HG03095 (cell line): ENCODE data around the gene TNS1.

Source experiments
- ATAC-seq: cut with Tn5 transposase; IDR thresholded peaks from one replicate; pipeline ENCODE4 v1.9.1; 2021; ENCODE audit warnings: moderate library complexity; ENCODE audit not compliant: unreplicated experiment

TNS1 gene

DNA sequence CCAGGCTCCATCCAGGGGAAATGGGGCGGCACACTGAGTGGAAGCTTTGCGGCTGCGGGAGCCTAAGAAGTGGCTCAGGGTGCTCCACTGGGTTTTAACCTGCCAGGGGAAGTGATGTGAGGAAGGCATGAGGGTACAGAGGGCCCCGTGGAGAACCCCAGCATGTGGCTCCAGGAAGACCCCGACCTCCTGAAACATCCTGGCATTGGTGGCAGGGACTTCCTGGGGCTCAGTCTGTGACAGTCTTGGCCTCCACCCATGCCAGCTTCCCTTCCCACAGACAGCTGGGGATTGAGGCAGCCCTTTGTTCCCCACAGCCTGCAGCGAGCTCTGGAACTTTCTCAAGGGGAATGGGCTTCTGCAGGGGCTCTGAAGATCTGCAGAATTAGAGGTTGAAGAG, 146.6 kb downstream of the TNS1 start:
- ATAC-seq: no peak

DNA sequence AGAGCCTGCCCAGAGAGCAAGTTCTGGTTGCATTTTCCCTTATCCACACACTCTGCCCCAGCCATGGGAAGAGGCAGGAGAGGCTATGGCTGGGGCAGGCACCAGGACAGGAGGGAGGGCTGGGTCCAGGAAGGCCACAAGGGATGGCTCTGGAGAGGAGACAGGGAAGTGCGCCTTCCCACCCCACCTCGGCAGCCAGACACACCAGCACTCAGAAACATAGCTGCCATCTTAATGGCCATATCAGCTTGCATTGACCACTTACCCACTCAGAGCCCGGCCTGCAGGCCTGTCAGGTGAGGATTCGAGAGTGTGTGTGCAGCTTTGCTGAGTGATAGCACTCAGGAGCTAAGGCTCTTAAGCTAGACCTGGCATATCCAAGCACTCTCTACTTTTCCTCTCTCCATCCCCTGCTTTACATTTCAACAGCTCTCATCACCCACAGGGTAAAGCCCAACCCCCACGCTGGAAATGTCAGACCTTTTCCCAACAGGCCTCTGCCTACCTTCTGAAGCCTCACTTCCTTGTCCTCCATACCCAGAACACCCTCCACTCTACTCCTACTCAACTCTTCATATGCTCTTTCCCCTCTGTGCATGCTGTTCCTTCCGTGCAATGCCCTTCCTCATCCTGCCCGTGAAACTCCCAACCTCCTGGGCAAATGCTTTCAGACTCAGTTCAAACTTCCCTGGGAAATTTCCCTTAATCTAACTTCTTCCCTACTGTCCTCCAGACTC, 147.9 kb downstream of the TNS1 start:
- no peak for ATAC-seq

DNA sequence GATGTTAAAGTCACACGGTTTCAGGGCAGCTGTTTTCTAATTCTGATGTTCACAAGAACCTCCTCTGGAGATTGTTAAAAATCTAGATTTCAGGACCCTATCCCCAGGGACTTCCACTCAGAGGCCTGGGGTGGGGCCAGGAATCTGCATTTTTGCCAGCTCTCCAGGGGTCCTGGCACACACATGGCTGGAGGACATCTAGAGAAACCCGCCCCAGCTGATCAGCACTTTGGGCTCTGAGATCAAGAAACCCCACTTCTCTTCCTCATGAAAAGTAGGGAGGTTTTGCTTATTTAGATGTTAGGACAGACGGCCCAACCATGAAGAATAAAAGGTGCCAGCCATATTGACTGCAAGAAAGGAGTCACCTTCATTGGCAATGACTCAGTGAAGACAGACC, 148.8 kb downstream of the TNS1 start:
- ATAC-seq: no peak

DNA sequence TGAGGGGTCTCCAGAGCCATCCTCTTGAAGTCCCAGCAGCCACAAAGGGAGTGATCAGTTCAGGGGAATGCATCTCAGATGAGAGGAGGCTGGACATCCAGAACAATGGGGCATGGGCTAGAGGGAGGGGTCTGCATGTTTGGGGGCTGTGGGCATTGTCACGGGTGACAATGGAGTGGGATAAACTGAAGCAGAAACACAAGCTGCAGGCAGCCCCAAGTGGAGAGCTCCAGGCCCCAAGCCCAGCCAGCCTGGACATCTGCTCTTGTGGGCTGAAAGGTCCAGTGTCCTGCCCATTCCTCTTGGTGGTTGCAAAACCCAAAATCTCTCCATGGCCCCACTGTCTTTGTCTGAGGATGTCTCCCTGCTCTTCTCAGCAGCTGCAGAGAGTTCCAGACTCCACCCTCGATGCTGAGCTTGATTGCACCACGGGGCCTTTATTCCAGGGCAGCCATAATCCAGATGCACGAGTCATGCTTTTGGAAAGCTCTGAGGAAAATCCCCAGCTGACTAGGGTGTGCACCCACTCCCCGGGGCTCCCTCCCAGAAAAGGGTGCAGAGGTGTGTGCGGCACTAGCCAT, 149.4 kb downstream of the TNS1 start:
- no peak for ATAC-seq

DNA sequence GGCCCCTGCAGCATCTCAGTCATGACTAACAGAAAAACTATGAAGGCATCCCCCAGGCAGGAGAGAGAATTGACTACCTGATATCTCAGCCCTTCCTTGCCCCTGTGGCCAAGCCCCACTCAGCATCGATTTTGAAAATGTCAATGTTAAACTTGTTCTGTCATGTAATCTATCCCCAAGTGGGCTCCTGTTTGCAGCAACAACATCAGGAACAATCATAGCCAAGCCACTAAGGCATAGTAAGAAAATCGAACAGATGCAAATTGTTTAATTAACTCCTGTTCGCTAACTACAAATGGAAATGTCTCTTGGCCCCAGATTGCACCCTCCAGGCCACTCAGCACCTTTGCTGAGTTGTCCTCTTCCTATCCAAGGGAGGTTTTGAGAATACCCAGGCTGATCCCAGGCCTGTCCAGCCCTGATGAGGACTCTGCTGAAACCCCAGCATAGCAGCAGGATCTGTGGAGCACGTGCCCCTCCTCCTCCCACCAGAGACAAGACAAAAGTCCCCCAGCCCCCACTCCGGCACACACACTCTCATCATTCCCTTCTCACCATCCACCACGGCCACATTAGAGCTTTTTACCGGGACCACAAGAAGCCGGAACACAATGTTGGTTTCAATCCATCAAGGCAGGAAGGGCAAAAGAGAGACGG, 150.1 kb downstream of the TNS1 start:
- no peak for ATAC-seq

DNA sequence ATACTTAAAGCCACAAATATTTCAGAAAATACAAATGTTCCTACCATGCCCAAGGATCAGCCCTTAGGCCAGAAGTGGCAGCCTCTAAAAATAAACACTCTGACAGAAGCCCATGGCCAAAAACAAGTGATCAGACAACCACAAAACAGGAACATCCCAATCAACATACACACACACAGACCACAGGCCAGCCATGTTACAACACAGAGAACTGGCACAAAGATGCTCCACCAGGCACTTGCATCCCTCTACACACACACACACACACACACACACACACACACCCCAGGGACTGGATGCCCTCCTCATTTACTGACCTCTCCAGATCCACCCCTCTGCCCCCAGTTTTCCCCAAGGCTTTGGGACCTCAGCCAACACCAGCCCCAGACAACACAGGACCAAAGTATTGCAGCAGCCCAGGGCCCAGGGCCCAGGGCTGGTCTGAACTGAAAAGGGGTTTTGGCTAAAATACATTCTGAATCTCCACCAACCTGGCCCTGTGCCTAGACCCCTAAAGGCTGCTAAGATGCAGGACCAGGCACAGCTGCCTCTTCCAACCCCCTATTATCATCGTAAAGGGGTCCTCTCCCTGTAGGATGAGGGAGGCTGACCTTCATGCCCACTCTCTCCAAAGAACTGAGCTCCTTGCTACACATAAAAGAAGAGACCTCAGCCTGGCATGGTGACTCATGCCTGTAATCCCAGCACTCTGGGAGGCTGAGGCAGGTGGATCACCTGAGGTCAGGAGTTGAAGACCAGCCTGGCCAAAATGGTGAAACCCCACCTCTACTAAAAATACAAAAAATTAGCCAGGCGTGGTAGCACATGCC, 151.4 kb downstream of the TNS1 start:
- no peak for ATAC-seq

DNA sequence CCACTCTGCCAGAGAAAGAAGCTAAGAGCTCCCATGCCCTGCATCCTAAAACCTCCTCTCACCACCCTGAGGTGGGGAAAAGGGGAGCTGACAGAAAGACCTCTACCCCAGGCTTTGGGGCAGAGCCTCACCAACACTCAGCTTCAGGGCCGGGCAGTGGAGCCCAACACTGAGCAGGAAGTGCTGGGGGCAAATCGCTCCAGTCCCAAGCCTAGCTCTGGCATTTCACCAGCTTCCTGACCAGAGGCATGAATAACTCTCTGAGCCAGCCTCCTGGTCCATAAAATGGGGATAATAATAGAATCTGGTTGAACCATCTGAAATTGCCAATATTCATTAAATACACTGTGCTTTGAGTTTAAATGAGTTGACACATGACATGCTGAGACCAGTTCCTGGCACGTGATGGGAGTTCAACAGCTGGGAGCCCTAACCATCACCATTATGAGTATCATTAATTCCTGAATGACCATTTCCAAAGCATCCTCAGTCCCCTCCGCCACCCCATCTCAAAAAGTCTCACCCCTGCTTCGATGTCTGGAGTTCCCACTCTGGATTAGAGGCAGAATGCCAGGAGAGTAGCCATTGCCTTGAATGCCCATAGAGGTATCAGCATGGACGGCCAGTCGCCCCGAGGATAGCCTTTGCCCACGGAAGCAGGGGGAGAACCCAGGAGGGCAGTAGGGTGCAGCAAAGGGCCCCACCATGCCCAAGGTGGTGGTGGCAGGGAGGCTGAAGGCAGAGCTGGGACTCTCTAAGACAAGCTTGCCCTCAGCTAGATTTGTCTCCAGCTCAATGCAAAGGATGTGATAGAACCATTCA, 153.4 kb downstream of the TNS1 start:
- ATAC-seq: no peak

DNA sequence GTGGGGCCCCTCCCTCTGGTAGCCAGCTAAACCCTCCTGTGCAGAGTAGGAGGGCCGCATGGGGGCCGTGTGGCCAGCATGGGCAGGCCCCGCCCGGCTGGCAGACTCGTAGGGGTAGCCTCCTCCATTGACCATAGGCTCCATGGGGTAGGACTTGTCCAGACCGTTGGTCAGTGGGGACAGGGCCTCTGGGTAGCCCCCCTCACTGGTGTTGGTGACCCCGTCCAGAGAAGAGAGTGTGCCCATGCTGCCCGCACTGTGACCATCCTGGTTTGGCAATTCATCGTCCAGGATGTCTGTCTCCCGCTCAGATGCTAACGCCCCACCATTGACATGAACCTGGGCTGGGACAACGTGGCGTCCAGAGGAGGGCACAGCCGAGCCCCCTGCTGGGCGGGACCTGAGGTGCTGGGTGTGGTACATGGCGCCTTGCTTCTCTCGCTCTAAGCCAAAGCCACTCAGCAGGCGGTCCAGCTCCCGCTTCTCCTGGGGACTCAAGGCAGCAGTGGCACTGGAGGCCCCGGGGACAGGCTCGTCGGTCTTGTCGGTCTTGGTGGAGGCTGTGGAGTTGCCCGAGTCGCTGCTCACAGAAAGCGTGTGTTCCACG, 154.3 kb downstream of the TNS1 start:
- ATAC-seq: no peak

DNA sequence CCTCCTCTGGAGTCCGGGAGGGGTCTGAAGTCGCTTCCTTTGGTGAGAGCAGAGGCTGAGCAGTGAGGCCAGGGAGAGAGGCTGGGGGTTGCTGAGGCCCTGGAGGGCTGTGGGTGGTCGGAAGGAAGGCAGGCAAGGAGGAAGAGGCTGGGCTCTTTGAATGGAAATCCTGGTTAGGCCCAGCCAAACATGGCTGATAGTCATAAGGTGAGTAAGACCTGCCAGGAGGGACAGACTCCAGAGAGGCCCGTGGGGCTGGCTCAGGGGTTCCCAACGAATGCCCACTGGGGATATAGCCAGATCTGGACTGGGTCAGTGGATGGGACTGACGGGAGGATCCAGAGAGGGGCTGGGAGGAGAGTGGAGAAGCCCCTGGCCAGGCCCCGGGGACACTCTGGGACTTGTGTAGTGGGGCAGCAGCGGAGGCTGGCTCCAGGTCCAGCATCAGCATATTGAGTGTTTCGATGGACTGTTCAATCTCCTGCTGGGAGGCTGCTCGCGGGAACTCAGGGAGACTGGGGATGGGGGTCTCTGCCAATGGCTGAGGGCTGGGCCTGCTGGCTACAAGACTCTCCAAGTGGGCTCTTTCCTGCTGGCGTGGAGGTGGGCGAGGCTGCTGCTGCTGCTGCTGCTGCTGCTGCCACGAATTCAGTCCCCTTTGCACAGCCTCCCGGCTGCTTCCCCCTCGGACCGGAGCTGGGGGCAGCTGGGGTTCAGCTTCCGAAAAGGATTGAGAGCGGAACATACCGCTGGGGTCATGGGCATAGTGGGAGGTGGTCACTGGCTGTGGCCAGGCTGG, 155.0 kb downstream of the TNS1 start:
- ATAC-seq: no peak

DNA sequence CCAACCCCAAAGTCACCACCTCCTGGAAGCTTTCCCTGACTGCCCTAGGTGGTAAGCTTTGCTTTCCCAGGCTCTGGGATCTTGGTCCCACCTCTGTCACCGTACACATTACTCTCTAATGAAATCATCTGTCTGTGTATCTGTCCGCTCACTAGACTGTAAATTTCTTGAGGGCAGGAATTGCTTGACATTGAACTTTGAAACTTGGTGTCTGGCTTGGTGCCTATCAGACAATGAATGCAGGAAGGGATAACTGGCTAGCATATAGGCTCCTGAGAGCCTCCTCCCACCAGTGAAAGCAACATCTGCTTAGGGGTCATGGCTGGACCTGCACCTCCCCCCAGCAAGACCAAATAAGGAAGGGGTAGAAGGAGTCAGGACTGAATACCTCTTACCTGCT, 155.7 kb downstream of the TNS1 start:
- ATAC-seq: no peak

DNA sequence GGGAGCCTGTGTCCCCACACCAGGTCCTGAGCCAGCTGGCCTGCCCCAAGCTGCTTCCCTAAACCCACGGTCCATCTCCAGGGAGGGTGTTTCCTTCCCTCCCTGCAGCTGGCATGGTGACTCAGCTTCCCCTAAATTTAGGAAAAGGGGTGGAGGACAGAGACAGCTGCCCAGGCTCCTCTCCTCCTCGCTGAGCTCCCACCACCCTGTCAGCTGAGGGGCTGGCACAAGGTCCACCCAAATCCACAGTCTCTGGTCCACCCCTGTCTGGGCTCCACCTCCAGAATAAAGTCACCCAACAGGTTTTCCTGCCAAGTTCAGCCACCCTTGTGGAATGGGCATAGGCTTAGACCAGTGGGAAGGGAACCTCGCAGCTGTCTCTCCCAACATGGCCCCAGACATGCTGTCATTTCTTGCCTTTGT, 156.5 kb downstream of the TNS1 start:
- no peak for ATAC-seq

DNA sequence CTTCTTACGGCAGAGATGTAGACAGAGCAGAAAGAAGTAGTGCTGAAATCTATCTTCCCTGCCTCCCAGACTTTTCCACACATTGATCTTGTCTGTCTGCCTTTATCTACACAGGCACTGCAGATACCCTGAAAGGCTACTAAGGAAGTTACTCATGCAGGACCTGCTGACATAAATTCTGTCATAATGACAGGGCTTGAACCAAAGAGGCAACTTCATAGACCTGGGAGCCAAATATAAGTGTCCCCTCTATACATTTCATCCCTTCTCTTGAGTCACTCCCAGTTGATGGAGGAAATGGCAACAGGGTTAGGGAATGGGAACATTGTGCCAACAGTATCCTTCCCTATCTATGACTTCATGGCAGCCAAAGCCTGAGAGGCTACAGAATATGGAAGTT, 157.5 kb downstream of the TNS1 start:
- ATAC-seq: no peak

DNA sequence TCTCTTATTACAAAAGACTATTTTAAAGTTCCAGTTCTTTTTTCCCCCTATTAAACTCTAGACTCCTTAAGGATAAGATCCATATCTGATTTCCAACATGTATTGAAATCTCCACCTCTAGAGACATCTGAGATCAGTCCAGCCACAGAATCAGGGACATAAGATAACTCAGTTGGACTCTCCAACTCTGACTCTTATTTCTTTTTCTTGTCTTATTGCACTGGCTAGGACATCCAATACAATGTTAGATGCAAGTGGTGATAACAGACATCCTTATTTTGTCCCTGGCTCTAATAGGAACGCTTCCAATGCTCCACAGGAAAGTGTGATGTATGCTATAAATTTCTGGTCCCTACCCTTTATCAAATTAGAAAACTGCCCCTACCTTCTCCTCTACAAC, 158.1 kb downstream of the TNS1 start:
- ATAC-seq: no peak

DNA sequence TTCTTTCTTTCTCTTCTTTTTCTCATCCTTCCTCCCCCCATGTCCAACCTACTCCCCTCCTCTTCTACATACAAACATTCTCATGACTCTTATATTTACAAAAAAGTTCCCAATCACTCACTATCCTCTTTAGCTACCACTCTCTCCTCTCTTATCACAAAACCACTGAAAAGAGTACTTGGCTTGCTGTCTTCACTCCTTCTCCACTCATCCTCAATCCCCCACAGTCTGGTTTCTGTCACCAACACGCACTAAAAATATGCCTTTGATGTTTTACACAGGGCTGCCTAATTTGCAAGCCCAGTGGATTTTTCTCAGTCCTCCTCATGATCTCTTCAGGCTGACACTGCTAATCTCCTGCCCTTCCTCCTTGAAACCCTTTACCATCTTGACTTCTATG, 159.5 kb downstream of the TNS1 start:
- no peak for ATAC-seq

DNA sequence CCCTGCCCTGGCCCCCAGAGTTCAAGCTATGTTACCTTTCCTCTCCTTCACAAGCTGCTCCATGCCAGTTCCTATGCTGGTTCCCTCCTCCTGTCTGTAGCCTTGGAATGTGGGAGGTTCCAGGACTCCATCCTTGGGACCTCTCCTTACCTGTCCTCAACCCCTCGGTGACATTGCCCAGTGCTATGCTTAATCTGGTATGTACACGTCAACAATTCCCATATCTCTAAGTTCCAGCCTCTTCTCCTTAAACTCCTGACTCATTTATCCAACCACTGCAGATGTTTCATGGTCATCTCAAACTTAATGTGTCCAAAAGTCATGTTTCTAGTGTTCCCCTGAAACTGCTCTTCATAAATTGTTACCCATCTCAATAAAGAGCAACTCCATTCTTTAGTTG, 160.8 kb downstream of the TNS1 start:
- no peak for ATAC-seq

DNA sequence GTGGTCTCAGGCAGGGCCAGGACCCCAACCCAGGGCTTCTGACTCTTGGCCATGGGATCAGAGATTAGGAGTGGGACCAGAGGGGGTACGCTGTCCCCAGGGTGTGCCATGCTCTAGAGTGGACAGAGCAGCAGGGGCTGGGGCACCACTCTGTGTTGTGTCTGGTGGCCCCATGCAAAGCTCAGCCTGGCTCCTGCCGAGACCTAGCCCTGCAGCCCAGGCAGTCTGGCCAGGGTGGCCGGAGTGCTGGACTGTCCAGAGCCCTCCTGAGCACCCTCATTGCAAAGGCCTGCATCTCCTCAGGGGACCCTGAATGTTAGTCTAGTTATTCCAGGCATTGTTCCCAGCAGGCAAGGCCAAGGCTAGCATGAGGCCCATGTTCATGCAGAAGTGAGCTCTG, 162.3 kb downstream of the TNS1 start:
- ATAC-seq: no peak

DNA sequence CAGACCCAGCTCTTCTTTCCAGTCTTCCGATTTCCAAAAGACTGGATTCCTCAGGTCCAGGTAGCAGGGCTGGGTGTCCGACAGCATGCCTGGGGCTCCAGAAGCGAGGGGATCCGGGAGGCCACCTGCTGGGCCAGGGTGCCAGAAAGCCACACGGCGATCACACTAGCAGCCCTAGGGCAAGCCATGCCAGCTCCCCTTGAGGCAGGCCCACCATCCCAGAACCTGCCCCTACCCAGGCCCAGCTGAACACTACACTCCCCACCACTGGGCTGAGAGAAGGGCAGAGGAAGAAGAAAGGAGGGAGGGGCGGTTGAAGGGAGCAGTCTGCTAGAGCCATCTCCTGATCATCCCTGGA, 163.1 kb downstream of the TNS1 start:
- no peak for ATAC-seq

DNA sequence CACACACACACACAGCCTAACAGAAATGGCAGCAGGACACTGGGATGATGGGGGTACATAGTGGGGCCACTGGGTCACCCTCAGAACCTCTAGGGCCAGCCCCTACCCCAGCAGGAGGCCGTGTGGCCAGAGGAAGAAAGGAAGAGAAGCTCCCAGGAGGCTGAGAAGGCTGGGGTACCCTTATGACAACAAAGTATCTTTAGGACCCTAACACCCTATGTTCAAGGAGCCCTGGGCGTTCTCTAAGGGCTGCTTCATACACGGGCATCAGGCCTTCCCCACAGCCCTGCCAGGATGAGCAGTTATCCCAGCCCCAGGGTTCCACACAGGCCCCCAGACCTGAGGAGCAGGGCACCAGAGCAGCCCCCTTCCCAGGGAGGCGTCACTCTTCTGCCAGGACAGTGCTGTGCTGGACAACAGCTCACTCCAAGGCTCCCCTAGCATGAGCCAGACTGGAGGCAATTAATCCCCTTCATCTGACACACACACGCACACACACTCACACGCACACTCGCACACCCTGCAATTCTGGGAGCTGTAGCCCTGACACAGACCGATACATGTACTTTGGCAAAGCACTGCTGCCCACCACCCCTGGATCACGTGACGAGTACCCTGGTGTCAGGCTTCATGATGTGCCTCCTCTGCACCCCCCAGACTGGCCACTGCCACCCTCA, 163.6 kb downstream of the TNS1 start:
- no peak for ATAC-seq

DNA sequence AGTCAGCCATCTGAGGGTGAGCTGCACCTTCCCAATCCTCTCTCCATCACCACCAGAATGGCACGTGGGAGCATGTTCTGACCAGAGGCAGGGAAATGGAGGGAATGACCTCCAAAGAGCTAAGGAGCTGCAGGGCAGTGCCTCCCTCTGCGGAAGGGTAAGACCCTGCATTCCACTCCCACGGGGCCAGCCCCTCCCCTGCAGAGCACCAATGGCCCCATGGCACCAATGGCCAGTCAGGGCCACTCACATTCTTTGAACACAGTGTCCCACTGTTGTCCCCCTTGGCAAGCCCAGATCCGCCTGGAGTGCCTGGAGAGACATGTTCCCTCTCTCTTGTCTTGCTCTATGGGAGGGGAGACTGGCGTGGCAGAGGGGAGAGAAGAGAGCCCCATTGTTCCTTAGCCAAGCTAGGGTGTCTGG, 164.4 kb downstream of the TNS1 start:
- no peak for ATAC-seq
